Measurements from ENCODE around the gene NOS2. TPM values are rescaled to one million over a fixed set of nuclear protein-coding genes. Genes with fewer than 3 reads are reported as not detected.

NOS2 gene
- total RNA-seq, 2 donors from 2014 or later = 0.26 to 0.33 TPM

DNA sequence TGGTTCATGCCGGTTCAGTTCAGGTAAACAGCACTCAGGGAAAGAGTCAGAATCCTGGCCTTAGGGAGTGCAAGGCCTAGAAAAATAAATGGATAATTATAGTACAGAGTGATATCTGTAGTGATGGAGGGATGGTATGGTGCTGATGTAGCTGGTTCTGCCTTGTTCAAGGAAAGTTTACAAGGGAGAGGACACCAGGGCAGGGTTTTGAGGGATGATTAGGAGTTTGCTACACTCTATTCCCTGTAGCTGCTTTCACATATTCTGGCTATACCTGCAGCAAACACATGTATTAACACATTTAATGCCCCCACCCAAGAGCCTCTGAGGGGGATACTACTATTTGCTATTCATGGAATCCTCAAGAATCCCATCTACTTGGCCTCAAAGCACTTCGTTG, 1.7 kb upstream of the NOS2 start:
- no peak for DNase-seq
- 78 to 80% methylated on average over 2 of the region's 2 CpGs for WGBS, 2 donors
- no peak for ATAC-seq

DNA sequence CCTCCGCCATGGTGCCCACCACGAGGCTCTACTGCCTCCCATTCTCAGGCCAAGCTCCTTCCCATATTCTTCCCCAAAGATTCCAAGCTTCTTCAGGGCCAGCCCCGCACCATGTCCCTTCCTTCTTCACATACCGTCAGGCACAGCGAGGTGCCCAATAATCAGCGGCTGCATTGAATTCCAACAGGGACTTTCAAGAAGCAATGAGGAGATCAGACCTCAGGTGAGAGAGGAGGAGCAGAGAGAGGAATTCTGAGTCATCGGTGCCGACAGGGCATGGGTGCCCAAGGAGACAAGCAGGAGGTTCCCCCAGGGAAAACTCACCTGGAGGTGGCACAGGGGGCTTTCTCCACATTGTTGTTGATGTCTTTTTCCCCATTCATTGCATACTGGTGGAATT, 2.0 kb downstream of the NOS2 start:
- no peak for ATAC-seq
- H3K9me3 ChIP-seq = no peaks in the 10 kb centered on the region
- H3K4me3 ChIP-seq = no peak overlapping the region

More for the DNA sequence above, 1.7 kb upstream of the NOS2 start:
- intact Hi-C loops (cut with DNase I) = no loop called here
- H3K27me3 ChIP-seq = no peaks in the 10 kb centered on the region
- no peaks in the 10 kb centered on the region for H3K9me3 ChIP-seq
- H3K36me3 ChIP-seq (replicated peaks in 1 of 2; ENCODE audit: insufficient read depth in 1 of 2, low read depth in 2 of 2) = no peaks in the 10 kb centered on the region
- H3K27ac ChIP-seq = no peak overlapping the region
- TF ChIP-seq, protein P1, sequence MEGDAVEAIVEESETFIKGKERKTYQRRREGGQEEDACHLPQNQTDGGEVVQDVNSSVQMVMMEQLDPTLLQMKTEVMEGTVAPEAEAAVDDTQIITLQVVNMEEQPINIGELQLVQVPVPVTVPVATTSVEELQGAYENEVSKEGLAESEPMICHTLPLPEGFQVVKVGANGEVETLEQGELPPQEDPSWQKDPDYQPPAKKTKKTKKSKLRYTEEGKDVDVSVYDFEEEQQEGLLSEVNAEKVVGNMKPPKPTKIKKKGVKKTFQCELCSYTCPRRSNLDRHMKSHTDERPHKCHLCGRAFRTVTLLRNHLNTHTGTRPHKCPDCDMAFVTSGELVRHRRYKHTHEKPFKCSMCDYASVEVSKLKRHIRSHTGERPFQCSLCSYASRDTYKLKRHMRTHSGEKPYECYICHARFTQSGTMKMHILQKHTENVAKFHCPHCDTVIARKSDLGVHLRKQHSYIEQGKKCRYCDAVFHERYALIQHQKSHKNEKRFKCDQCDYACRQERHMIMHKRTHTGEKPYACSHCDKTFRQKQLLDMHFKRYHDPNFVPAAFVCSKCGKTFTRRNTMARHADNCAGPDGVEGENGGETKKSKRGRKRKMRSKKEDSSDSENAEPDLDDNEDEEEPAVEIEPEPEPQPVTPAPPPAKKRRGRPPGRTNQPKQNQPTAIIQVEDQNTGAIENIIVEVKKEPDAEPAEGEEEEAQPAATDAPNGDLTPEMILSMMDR (IDR thresholded peaks at IDR 0.05) = no peak
- no peak for TF ChIP-seq POLR2A (IDR thresholded peaks at IDR 0.05)
- H3K4me3 ChIP-seq = no peak overlapping the region
- peaks cover 6% of the 10 kb centered on the region for H3K4me1 ChIP-seq

DNA sequence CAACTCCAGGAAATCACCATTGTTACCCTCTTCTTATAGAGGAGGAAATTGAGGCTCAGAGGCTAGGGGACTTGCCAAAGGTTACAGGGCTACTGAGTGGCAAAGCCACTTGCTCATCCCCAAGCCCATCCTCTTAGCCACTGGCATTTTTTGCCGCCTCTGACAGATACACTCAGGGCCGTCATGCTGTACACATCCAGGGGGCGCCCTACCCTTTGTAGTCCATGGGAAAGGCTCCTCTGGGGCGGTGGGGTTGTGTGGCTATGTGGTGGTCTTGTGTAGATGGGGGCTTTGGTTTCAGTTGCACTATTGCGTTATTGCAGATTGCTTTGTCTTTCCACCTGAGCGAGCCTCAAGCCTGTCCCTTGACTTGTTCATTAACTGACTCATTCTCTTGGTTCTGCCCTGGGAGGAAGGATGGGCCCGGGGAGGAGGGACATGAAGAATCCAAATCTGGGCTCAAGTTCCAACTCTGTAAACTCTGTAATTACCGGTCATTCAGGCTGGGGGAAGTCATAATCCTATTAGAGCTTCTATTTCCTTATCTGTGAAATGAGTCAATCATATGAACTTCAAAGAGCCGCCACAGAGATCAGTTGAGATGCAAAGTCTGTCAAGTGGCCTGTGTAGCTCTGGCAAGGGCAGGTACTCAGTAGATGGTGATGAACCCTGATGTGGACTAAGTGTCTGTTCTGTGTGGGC, 2.8 kb downstream of the NOS2 start:
- H3K36me3 ChIP-seq (replicated peaks in 1 of 2; ENCODE audit: insufficient read depth in 1 of 2, low read depth in 2 of 2) = no peaks in the 10 kb centered on the region
- no peak overlapping the region for H3K4me3 ChIP-seq
- TF ChIP-seq, protein P1 (IDR thresholded peaks at IDR 0.05) = no peak
- no peak for TF ChIP-seq POLR2A (IDR thresholded peaks at IDR 0.05)
- 73 to 82% methylated on average over 7 to 9 of the region's 9 CpGs for WGBS, 2 donors
- peaks cover 0 to 12% of the 10 kb centered on the region in 2 donors for H3K27me3 ChIP-seq
- H3K9me3 ChIP-seq = no peaks in the 10 kb centered on the region
- no peak for DNase-seq
- no peak overlapping the region for H3K27ac ChIP-seq
- no peak for ATAC-seq
- H3K4me1 ChIP-seq = peaks cover 11% of the 10 kb centered on the region
- intact Hi-C loops (cut with DNase I) = loop anchor here (10.0 kb wide), 1 partner anchor 447 kb away; no protein-coding TSS in a partner anchor

More for the DNA sequence above, 2.0 kb downstream of the NOS2 start:
- peaks cover 0 to 10% of the 10 kb centered on the region in 2 donors for H3K27me3 ChIP-seq
- WGBS, 2 donors = 82 to 83% methylated on average over 8 of the region's 8 CpGs
- no peak for TF ChIP-seq POLR2A (IDR thresholded peaks at IDR 0.05)
- TF ChIP-seq, protein P1 (IDR thresholded peaks at IDR 0.05) = no peak
- no peak for DNase-seq
- peaks cover 8% of the 10 kb centered on the region for H3K4me1 ChIP-seq
- no peak overlapping the region for H3K27ac ChIP-seq
- intact Hi-C loops (cut with DNase I) = loop anchor here (10.0 kb wide), 1 partner anchor 446 kb away; no protein-coding TSS in a partner anchor
- H3K36me3 ChIP-seq (replicated peaks in 1 of 2; ENCODE audit: insufficient read depth in 1 of 2, low read depth in 2 of 2) = no peaks in the 10 kb centered on the region

DNA sequence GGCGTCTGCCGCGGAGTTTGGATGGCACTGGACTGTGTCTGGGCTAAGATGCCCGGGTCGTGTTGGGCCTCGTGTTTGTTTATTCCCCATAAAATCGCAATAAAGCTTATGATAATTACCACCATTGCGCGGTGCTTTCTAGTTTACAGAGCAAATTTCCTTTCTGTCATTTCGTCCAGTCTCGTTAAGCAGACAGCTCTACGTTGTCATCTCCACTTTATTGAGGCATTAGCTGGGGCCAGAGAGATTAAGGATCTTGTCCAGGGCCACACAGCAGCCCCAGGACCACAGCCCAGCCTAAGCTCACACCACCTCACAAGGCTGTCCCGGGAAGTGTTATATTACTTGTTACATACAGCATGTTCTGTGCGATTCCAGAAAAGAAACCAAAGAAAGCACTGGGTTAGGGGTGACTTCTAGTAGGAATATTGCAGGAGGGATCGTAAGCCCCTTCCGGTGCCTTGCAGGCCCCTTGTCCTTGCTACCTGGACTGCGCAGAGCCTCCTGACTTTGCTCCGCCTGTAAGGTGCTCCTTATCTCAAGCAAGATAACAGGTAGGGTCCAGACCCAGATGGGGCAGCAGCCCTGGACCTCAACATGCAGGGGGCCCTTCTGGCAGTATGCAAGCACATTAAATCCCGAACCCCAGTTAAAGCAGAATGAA, 6.3 kb downstream of the NOS2 start:
- Histone ChIP-seq H3K4me1 (peaks cover 11% of the 10 kb centered on the region), H3K27ac (no peak overlapping the region), H3K4me3 (no peak overlapping the region), H3K9me3 (no peaks in the 10 kb centered on the region), H3K36me3 (replicated peaks in 1 of 2; ENCODE audit: insufficient read depth in 1 of 2, low read depth in 2 of 2) (no peaks in the 10 kb centered on the region), H3K27me3 (peaks cover 0 to 12% of the 10 kb centered on the region in 2 donors)
- intact Hi-C loops (cut with DNase I) = loop anchor here (10.0 kb wide), 1 partner anchor 451 kb away; no protein-coding TSS in a partner anchor
- WGBS, 2 donors = 27 to 37% methylated on average over 14 to 19 of the region's 19 CpGs
- ATAC-seq (no peak), DNase-seq (no peak)
- TF ChIP-seq, protein P1 (IDR thresholded peaks at IDR 0.05) = no peak
- TF ChIP-seq POLR2A (IDR thresholded peaks at IDR 0.05) = no peak
